CD4-positive, alpha-beta T cell treated with Interleukin-21 for 1 hour (primary cell): ENCODE data around the gene TSKS.
"Not testable (repeated sequence)": the region's sequence is repeated elsewhere in the genome, so short reads cannot be mapped to it uniquely, and the experiment has no call there.

Experiments used
- DNase-seq: peaks from one replicate; pipeline ENCODE4 v3.0.0-alpha.2; 2020

The TSKS gene

GRCh38 chr19:49766007-49766929 lies 3.2 kb upstream of the TSKS start:
- peak; percentile 100 for DNase-seq

- no peak for DNase-seq
Measured at GRCh38 chr19:49764341-49764740, 1.2 kb upstream of the TSKS start.

GRCh38 chr19:49761625-49762311 lies 1.3 kb downstream of the TSKS start:
- no peak for DNase-seq

- DNase-seq = no peak
Measured at GRCh38 chr19:49761249-49761624, 1.9 kb downstream of the TSKS start.

GRCh38 chr19:49758292-49758691 lies 4.8 kb downstream of the TSKS start:
- no peak for DNase-seq

- no peak for DNase-seq
Measured at GRCh38 chr19:49755956-49756355, 7.2 kb downstream of the TSKS start.

GRCh38 chr19:49752701-49753100 lies 10.4 kb downstream of the TSKS start:
- DNase-seq = no peak

GRCh38 chr19:49749771-49750170 lies 13.3 kb downstream of the TSKS start:
- DNase-seq = no peak

- DNase-seq = no peak
Measured at GRCh38 chr19:49749055-49749716, 13.9 kb downstream of the TSKS start.

GRCh38 chr19:49746206-49746958 lies 16.7 kb downstream of the TSKS start:
- peak; percentile 67 for DNase-seq

GRCh38 chr19:49744946-49745381 lies 18.1 kb downstream of the TSKS start:
- no peak for DNase-seq

GRCh38 chr19:49741210-49741844 lies 21.8 kb downstream of the TSKS start:
- no peak for DNase-seq

GRCh38 chr19:49739933-49740332 lies 23.2 kb downstream of the TSKS start:
- DNase-seq = no peak

GRCh38 chr19:49739098-49739497 lies 24.0 kb downstream of the TSKS start:
- no peak for DNase-seq

GRCh38 chr19:49738268-49738667 lies 24.8 kb downstream of the TSKS start:
- no peak for DNase-seq

- DNase-seq = no peak
Measured at GRCh38 chr19:49730166-49730565, 32.9 kb downstream of the TSKS start.

- no peak for DNase-seq
Measured at GRCh38 chr19:49727217-49728030, 35.7 kb downstream of the TSKS start.

- not testable (repeated sequence) for DNase-seq
Measured at GRCh38 chr19:49719420-49719819, 43.7 kb downstream of the TSKS start.

- DNase-seq = peak; percentile 3
Measured at GRCh38 chr19:49718991-49719390, 44.1 kb downstream of the TSKS start.

- DNase-seq = no peak
Measured at GRCh38 chr19:49718511-49718910, 44.6 kb downstream of the TSKS start.

GRCh38 chr19:49716154-49716553 lies 47.0 kb downstream of the TSKS start:
- no peak for DNase-seq
